ENCODE data around the gene NUDCD3. TPM values are rescaled to one million over a fixed set of nuclear protein-coding genes. Genes with fewer than 3 reads are reported as not detected.

The NUDCD3 gene
- total and polyA plus RNA-seq, 4 donors: 15.4 to 30.7 (median 24.3) TPM

- no peak for DNase-seq (ENCODE audit: low spot score)
- H3K27me3 ChIP-seq (ENCODE audit: control insufficient read depth in 4 of 4, insufficient read depth in 4 of 4, low read length in 3 of 4): no peaks in the 10 kb centered on the region
- no peak overlapping the region for H3K27ac ChIP-seq (ENCODE audit: low read depth in 1 of 2, low read length in 2 of 2)
- H3K9ac ChIP-seq (ENCODE audit: low read depth in 1 of 2, low read length in 2 of 2): no peak overlapping the region
- no peaks in the 10 kb centered on the region for H3K9me3 ChIP-seq (ENCODE audit: control insufficient read depth in 4 of 4, low read length in 3 of 4)
- no peak for TF ChIP-seq JUND (IDR thresholded peaks at IDR 0.05)
- TF ChIP-seq REST (IDR thresholded peaks at IDR 0.05): no peak
- no peak for TF ChIP-seq RXRA (IDR thresholded peaks at IDR 0.05)
- H3K4me3 ChIP-seq (ENCODE audit: low read depth in 1 of 3, low read length in 3 of 3): no peak overlapping the region
- H3K4me1 ChIP-seq (ENCODE audit: control insufficient read depth in 4 of 4, insufficient read depth in 4 of 4, low read length in 3 of 4): no peaks in the 10 kb centered on the region
- 94% methylated on average over 6 of the region's 6 CpGs for WGBS
- peaks cover 2 to 13% (median 5%) of the 10 kb centered on the region in 4 donors for H3K36me3 ChIP-seq (ENCODE audit: control insufficient read depth in 4 of 4, insufficient read depth in 3 of 4, low read depth in 1 of 4, low read length in 3 of 4)
Measured at GRCh38 chr7:44416941-44417340, 73.5 kb downstream of the NUDCD3 start.

DNA sequence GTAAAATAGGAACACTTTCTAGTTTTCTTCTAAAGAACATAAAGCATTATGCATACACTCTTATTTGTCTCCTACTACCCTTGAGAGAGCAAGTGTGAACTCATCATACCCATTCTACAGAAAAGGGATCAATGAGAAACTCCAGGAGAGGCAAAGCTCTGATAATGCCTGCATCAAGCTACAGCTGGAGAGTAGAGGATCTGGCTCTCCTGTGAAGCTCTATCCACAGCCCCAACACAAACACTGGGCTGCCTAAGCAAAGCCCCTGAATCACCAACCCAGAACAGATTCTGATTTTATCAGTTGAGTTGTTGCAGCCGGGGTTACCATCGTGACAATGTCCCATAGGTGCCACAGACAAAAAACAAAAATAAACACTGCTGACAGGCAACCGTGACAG, 74.9 kb downstream of the NUDCD3 start:
- no peak for DNase-seq (ENCODE audit: low spot score)
- Histone ChIP-seq H3K4me1 (ENCODE audit: control insufficient read depth in 4 of 4, insufficient read depth in 4 of 4, low read length in 3 of 4) (no peaks in the 10 kb centered on the region), H3K4me3 (ENCODE audit: low read depth in 1 of 3, low read length in 3 of 3) (no peak overlapping the region), H3K9me3 (ENCODE audit: control insufficient read depth in 4 of 4, low read length in 3 of 4) (no peaks in the 10 kb centered on the region), H3K27me3 (ENCODE audit: control insufficient read depth in 4 of 4, insufficient read depth in 4 of 4, low read length in 3 of 4) (no peaks in the 10 kb centered on the region), H3K27ac (ENCODE audit: low read depth in 1 of 2, low read length in 2 of 2) (no peak overlapping the region), H3K9ac (ENCODE audit: low read depth in 1 of 2, low read length in 2 of 2) (no peak overlapping the region), H3K36me3 (ENCODE audit: control insufficient read depth in 4 of 4, insufficient read depth in 3 of 4, low read depth in 1 of 4, low read length in 3 of 4) (peaks cover 6 to 13% (median 9%) of the 10 kb centered on the region in 4 donors)
- TF ChIP-seq TAF1 (conservative IDR thresholded peaks at IDR 0.05) (no peak), CTCF (IDR thresholded peaks at IDR 0.05; ENCODE audit: low read depth, low read length, missing input control) (no peak), HNF4A (conservative IDR thresholded peaks at IDR 0.05) (no peak), ATF3 (IDR thresholded peaks at IDR 0.05) (no peak), HNF4G (IDR thresholded peaks at IDR 0.05) (no peak)
- WGBS: 93% methylated on average over 3 of the region's 3 CpGs

DNA sequence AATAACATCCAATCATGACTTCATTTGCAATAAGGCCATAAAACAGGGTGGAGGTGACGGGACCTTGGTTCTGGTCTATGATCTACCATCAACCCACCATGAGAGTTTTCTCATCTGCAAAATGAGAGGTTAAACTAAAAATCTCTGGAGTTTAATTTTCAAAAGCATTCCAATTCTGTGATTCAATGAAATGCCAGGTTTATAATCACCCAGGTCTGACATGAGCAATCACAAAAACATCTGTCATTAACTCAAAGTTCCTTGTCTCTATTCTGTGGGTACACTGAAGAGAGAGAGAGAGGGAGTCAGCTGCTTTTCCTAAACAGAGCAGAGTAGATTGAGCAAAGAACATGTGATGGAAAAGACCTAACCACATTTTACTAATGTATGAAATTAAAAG, 75.4 kb downstream of the NUDCD3 start:
- Histone ChIP-seq H3K36me3 (ENCODE audit: control insufficient read depth in 4 of 4, insufficient read depth in 3 of 4, low read depth in 1 of 4, low read length in 3 of 4) (peaks cover 6 to 13% (median 9%) of the 10 kb centered on the region in 4 donors), H3K4me3 (ENCODE audit: low read depth in 1 of 3, low read length in 3 of 3) (no peak overlapping the region)
- 98% methylated on average over 1 of the region's 1 CpG for WGBS

More for the DNA sequence above, 75.4 kb downstream of the NUDCD3 start:
- TF ChIP-seq HNF4A (conservative IDR thresholded peaks at IDR 0.05) (no peak), HNF4G (IDR thresholded peaks at IDR 0.05) (no peak)
- Histone ChIP-seq H3K9me3 (ENCODE audit: control insufficient read depth in 4 of 4, low read length in 3 of 4) (no peaks in the 10 kb centered on the region), H3K9ac (ENCODE audit: low read depth in 1 of 2, low read length in 2 of 2) (no peak overlapping the region), H3K4me1 (ENCODE audit: control insufficient read depth in 4 of 4, insufficient read depth in 4 of 4, low read length in 3 of 4) (no peaks in the 10 kb centered on the region), H3K27me3 (ENCODE audit: control insufficient read depth in 4 of 4, insufficient read depth in 4 of 4, low read length in 3 of 4) (no peaks in the 10 kb centered on the region), H3K27ac (ENCODE audit: low read depth in 1 of 2, low read length in 2 of 2) (no peak overlapping the region)
- no peak for DNase-seq (ENCODE audit: low spot score)

Measured in liver (tissue), 9 donors.